ENCODE results near the gene RTN4R. TPM values are rescaled to one million over a fixed set of nuclear protein-coding genes. Genes with fewer than 3 reads are reported as not detected.

The RTN4R gene
- total RNA-seq, 4 donors from 2014 or later: 0.64 to 22.8 (median 3.0) TPM; not detected in 1

- Histone ChIP-seq H3K27me3 (no peaks in the 10 kb centered on the region), H3K4me3 (no peak overlapping the region), H3K9me3 (no peaks in the 10 kb centered on the region), H3K27ac (no peak overlapping the region), H3K4me1 (no peaks in the 10 kb centered on the region), H3K36me3 (no peaks in the 10 kb centered on the region)
- TF ChIP-seq POLR2A (IDR thresholded peaks at IDR 0.05): no peak
- TF ChIP-seq EP300 (IDR thresholded peaks at IDR 0.05; ENCODE audit: low read depth): no peak
- no peak for TF ChIP-seq CTCF (IDR thresholded peaks at IDR 0.05)
- no peak for TF ChIP-seq POLR2AphosphoS5 (IDR thresholded peaks at IDR 0.05)
- in situ Hi-C loops (cut with MboI; ENCODE audit: low pct_ligation_motif_present in 1 of 4, low pct_unique_long_range_greater_than_20kb in 1 of 4, low sequenced_read_pairs in 3 of 4): no loop called here
- 89% methylated on average over 5 of the region's 5 CpGs; no CpG with 5 or more reads in 1 of the 2 donors for WGBS, 2 donors (ENCODE audit: low coverage in 1 of 2)
- DNase-seq: no peak
- intact Hi-C loops (cut with DNase I; ENCODE audit: low total_unique reads): no loop called here
Measured at GRCh38 chr22:20228939-20229272, 39.2 kb downstream of the RTN4R start.

GRCh38 chr22:20228055-20228938, 39.8 kb downstream of the RTN4R start:
- no peak overlapping the region for H3K27ac ChIP-seq
- H3K27me3 ChIP-seq: no peaks in the 10 kb centered on the region
- WGBS, 2 donors (ENCODE audit: low coverage in 1 of 2): 74% methylated on average over 17 of the region's 23 CpGs; no CpG with 5 or more reads in 1 of the 2 donors
- intact Hi-C loops (cut with DNase I; ENCODE audit: low total_unique reads): no loop called here
- no peak for TF ChIP-seq POLR2A (IDR thresholded peaks at IDR 0.05)
- TF ChIP-seq POLR2AphosphoS5 (IDR thresholded peaks at IDR 0.05): no peak
- no peak for TF ChIP-seq CTCF (IDR thresholded peaks at IDR 0.05)
- TF ChIP-seq EP300 (IDR thresholded peaks at IDR 0.05; ENCODE audit: low read depth): no peak
- no peaks in the 10 kb centered on the region for H3K9me3 ChIP-seq
- no peaks in the 10 kb centered on the region for H3K4me1 ChIP-seq
- no peak for DNase-seq
- in situ Hi-C loops (cut with MboI; ENCODE audit: low pct_ligation_motif_present in 1 of 4, low pct_unique_long_range_greater_than_20kb in 1 of 4, low sequenced_read_pairs in 3 of 4): no loop called here
- no peak overlapping the region for H3K4me3 ChIP-seq
- H3K36me3 ChIP-seq: no peaks in the 10 kb centered on the region

- in situ Hi-C loops (cut with MboI; ENCODE audit: low pct_ligation_motif_present in 1 of 4, low pct_unique_long_range_greater_than_20kb in 1 of 4, low sequenced_read_pairs in 3 of 4) (no loop called here), intact Hi-C loops (cut with DNase I; ENCODE audit: low total_unique reads) (no loop called here)
Measured at GRCh38 chr22:20227363-20227762, 40.8 kb downstream of the RTN4R start.

More at GRCh38 chr22:20227363-20227762, 40.8 kb downstream of the RTN4R start:
- Histone ChIP-seq H3K27ac (no peak overlapping the region), H3K36me3 (no peaks in the 10 kb centered on the region), H3K4me3 (no peak overlapping the region), H3K27me3 (no peaks in the 10 kb centered on the region), H3K9me3 (no peaks in the 10 kb centered on the region), H3K4me1 (no peaks in the 10 kb centered on the region)
- DNase-seq: no peak
- 75% methylated on average over 6 of the region's 7 CpGs; no CpG with 5 or more reads in 1 of the 2 donors for WGBS, 2 donors (ENCODE audit: low coverage in 1 of 2)
- no peak for TF ChIP-seq EP300 (IDR thresholded peaks at IDR 0.05; ENCODE audit: low read depth)
- TF ChIP-seq CTCF (IDR thresholded peaks at IDR 0.05): no peak
- TF ChIP-seq POLR2AphosphoS5 (IDR thresholded peaks at IDR 0.05): no peak
- no peak for TF ChIP-seq POLR2A (IDR thresholded peaks at IDR 0.05)
